ENCODE data around the gene PSMB10.
A peak's percentile ranks its signal among the peaks of the same experiment; 100 is the strongest.
"Not testable (repeated sequence)": the region's sequence is repeated elsewhere in the genome, so short reads cannot be mapped to it uniquely, and the experiment has no call there.

Gene PSMB10

DNA sequence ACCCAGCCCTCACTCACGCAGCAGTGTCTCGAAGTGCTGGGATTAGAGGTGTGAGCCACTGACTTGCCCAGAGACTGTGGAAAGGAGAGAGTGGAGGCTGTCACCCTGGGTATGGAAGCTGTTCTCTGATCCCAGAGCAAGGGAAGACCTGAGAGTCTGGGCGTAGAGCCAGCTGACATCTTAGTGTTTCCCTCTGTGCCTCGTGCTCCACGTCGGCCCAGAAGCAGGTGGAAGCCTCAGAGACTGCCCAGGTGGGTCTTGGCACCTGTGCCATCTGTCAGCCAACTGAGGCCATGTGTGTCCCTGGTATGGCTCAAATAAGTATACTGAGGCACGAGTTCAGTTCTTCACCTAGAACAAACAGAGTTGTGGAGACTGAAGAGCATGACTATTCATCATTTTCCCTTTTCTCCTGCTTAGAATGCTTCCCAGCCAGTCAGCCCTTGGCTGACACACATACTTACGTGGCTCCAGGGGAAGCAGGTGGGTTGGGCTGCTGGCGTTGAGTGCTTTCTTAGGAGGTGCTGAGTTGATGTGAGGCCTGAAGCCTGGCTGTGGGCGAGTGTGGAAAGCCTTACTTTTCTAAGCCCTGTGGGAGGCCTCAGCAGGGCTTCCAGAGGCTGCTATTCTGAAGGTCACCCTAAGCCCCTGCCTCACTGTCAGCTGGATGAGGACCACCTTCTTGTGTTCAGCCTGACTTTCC, 13.1 kb downstream of the PSMB10 start:
- DNase-seq, result peak; percentile 77

DNA sequence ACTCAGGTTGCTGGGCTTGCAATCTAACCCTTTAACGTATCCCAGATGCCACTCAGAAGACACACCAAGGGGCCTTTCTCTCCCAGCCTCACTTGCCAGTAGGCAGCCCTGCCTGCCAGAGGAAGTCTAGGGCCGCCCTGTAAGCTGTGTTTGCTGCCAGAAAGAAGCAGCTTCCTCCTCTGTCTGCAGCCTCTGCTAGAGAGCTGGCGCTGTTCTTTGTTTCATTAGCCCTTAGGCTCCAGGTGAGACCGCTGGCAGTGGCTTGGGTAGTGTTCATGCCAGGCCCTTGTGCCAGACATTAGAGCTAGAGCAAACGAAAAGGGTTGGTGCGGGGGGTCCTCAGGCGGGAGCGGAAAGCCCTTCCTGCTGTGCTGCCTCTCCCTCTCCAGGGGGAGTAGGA, 13.9 kb downstream of the PSMB10 start:
- DNase-seq, result peak; percentile 92

DNA sequence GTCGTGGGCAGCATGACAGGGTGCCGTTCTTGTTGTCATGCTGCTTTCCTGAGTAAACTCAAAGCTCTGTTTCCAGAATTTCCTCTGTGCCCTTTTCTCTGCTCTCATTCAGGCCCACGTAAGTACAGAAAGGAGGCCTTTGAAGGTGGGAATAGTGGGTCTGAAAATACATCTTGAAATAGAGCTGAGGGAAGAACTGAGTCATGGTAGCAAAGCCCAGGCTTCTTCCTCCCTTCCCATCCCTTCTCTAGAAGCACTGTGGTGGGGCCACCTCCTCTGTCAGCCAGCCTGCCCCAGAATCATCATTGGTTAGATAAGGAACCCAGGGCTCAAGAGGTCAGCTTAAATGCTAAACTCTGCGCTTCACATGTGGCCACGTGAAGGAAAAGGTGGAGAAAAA, 14.4 kb downstream of the PSMB10 start:
- no peak for DNase-seq

DNA sequence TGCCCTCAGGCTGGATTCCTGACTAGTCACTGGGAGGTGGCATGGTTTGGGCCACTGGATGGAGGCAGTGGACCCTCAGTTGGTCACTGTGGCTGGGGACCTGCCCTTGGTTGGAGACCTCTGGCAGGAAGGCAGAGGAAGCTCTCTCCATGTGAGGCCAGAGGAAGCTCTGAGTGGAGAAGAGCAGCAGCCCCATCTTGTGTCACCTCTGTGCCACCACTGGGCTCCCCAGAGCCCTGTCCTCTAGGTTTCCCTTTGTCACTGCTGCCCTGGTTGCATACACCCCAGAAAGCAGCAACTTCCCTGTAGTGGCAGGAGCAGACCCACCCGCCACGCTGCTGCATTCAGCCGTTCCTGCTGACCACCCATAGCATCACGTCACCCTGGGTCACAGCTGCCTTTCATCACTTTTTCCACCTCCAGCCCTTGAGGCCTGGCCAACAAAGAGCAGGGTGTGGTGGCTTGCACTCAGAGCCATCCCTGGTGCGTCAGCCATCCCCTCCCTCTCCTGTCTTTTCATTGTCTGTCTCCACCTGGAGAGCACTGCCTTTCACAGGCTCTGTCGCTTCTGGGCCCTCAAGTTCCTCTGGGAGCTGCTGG, 16.9 kb downstream of the PSMB10 start:
- peak; percentile 80 for DNase-seq

DNA sequence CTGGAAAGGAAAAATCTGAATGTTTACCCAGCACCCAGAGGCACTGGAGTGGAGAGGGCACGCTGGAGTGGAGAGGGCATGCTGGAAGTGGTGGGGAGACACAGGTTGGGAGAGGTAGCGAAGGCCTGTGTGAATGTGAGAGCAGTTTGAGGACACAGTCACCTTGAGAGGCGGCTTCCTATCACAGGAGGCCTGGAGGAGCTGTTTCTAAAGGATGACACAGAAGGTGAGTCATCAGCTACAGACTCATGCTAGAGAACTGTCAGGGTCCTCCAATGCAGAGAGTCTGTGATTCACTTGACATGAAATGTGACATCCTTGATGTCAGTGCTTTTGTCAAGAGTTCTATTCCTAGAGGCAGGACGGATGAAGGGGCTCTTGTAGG, 18.8 kb downstream of the PSMB10 start:
- DNase-seq, result no peak

DNA sequence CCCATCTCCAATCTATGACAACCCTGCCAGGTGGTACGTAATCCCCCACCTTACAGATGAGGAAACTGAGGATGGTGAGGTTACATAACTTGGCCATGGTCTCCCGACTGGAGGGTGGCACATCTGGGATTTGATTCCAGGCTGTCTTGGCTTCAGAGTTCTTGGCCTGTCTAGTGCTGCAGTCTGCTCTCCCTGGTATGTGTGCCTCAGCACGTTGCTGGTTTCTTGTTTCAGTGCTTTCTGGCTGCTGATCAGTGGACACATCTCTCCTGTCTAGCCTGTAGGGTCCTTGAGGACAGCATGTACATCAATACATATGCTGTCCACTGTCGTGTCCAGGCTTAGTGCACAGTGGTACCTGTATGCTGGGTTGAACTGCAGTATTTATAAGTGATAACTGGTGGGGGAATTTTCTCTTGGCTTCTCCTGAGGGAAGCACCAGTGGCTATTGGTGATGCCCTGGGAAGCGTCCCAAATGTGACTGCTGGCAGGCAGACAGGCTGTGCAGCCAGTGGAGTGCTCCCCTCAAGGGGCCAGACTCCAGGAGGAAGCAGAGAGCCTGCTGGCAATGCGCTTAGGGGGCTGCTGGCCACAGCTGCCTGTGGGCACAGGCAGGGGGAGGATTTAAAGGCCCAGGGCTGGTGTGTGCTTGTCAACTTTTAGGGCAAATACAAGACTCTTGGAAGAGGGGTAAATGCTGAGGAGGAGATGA, 19.4 kb downstream of the PSMB10 start:
- no peak for DNase-seq

DNA sequence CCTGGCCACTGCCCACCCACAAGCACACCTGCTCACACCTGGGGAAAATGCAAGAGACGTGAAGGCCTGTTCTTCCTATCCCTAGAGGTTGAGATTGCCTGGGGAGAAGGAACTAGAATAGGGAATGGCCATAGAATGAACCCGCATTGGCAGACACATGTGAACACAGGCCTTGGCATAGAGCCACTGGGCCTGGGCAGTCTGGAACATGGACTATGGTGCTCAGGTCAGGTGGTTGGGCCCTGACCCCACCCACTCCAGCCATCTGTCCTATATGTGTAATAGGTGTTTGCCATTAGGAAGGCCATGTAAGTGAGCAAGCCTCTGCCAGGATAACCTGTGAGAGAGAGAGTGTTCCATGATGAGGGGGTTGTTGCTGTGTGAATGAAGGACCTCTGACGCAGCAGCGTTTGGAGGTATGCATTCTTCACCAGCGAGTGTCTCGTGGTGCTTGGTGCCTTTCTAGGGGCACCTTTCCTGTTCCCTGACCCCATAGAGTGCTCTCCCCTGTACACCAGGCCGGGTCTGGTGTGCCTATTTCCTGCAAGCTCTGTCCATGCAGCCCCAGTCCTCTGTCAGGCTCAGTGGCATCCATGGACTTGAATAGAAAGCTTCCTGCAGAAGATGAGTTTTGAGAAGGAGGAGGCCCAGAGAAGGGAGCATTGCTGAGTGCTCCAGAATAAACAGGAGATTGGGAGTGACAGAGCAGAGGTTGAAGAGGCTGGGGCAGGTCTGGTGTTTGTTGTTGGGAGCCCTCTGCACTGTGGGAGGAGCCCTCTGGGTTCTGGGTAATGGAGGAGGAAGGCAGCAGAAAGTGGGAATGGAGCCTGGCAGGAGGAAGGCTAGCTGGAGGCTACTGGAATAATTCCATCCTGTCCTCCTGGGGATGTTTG, 20.6 kb downstream of the PSMB10 start:
- DNase-seq, result no peak

DNA sequence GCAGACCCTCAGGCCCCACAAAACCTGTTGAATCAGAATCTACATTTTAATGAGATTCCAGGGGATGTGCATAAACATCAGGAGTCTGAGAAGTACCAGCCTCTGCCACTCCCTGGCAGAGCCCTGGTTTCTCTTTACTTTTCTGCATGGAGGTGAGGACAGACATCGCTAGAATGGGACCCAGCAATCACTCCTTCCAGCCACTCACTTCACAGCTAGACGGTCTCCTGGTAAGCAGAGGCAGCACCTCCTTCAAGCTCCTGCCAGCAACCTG, 21.2 kb downstream of the PSMB10 start:
- not testable (repeated sequence) for DNase-seq

DNA sequence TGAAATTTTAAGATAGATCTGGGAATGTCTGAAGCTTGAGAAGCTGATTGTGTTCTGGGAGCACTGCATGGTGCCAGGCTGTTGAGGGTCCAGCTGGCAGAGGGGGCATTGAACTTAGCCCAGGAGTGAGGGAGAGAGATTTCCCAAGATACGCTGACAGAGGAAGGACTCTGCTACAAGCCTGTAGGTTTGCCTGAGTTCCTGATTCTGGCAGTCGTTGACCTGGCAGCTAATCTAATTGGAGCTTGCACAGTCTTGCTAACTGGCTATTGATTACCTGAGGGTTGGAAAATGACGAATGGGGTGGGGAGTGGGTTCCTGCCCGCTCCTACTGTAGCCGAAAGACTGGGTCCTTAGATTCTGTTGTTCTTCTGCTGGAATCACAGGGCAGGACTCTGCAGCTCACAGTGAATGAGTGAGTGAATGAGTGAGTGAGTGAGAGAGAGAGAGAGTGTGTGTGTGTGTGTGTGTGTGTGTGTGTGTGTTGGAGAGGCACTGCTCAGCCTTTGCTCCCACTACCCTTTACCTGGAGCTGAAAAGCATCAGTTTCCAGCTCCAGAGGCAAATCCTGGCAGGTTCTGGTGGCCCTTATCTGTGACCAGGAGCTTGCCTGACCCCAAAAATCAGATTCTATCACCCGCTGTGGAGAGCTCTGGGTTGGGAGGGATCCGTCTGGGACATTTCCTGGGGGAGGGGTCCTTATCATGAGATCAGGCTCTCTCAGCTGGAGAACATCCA, 21.7 kb downstream of the PSMB10 start:
- DNase-seq, result no peak

DNA sequence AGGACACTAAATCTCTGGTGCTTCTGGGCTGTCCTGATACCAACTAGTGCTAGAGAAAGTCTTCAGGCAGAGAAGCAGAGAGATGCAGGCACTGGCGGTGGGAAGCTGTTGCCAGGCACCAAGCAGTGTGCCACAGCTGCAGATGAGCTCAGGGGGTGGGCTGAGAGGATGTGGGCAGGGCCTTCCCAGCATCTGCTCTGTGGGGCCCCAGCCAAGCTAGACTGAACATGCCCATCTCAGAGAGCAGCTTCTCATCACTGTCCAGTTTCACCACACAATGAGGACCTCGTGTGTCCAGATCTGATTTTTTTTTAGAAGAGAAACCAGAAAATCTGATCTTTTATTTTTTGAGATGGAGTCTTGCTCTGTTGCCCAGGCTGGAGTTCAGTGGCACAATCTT, 26.5 kb downstream of the PSMB10 start:
- no peak for DNase-seq

DNA sequence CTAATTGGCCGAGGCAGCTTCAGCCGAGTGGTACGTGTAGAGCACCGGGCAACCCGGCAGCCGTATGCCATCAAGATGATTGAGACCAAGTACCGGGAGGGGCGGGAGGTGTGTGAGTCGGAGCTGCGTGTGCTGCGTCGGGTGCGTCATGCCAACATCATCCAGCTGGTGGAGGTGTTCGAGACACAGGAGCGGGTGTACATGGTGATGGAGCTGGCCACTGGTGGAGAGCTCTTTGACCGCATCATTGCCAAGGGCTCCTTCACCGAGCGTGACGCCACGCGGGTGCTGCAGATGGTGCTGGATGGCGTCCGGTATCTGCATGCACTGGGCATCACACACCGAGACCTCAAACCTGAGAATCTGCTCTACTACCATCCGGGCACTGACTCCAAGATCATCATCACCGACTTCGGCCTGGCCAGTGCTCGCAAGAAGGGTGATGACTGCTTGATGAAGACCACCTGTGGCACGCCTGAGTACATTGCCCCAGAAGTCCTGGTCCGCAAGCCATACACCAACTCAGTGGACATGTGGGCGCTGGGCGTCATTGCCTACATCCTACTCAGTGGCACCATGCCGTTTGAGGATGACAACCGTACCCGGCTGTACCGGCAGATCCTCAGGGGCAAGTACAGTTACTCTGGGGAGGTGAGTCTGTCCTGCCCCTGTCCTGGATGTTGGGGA, 27.5 kb downstream of the PSMB10 start:
- DNase-seq, result no peak

DNA sequence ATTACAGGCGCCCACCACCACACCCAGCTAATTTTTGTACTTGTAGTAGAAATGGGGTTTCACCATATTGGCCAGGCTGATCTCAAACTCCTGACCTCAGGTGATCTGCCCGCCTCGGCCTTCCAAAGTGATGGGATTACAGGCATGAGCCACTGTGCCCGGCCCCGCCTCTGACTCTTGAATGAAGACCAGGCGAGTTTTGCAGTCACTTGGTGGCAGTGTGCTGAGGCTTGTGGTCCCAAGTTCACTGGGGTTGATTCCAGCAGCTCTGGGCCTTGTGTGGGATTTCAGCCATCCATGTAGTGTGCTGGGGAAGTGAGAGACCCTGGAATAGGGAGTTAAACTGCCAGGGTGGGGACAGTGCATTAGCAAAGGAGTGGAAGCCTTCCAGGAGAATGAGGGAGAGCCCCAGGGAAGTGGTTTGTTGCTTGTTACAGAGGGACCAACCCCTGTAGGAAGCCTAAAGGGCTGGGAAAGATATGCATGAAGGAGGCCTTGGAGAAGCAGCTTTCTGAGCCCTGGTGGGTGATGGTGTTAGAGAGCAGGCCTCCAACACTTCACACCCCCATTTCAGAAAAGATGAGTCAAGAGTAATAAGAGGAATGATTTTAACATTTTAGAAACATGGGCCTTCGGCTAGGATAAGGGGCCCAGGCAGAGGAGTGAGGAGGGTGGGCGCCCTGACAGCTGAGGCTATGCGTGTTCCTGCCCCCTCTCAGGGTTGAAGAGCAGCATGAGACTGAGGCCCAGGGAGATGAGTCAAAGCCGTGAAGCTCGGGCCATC, 29.1 kb downstream of the PSMB10 start:
- DNase-seq, result no peak

DNA sequence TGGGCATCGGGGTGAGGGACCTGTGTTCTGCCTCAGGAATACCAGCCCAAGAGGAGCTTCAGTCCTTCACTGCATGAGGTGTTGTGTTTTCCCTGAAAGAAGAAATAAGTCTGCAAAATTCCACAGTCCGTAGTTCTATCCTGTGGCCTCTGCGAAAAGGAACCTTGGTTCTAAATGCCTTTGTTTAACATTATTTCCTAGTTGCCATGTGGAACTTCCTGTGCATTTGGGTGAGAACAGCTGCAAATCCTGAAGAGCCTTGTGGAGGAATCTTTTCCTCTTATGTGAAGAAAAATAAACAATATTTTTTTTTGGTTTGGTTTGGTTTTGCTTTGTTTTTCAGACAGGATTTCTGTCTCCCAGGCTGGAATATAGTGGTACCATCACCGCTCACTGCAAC, 33.8 kb downstream of the PSMB10 start:
- DNase-seq, result no peak

DNA sequence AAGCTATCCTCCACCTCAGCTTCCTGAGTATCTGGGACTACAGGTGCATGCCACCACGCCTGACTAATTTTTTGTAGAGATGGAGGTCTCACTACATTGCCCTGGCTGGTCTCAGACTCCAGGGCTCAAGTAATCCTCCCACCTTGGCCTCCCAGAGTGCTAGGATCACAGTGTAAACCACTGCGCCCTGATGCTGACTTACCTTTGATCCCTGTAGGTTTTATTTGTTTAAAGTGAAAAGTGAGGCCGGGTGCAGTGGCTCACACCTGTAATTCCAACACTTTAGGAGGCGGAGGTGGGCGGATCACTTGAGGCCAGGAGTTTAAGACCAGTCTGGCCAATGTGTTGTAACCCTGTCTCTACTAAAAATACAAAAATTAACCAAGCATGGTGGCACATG, 34.9 kb downstream of the PSMB10 start:
- no peak for DNase-seq

DNA sequence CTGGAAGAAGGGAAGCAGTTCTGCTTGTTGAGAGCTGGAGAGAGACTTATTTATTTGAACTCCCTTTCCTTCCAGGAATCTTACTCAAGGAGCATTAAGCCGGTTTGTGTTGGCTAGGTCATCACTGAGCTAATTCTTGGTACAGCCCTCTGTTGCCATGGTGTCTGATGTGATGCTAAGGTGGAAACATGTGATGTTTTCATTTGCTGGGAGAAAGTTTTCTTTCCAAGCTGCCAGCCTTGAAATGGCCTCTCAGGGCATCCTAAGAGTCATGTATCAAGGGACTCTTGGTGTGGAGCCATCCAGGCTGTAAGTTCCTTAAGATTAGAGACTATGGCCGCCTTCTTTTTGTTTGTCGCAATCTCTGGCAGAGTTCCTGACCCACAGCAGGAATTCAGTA, 39.4 kb downstream of the PSMB10 start:
- DNase-seq, result no peak

DNA sequence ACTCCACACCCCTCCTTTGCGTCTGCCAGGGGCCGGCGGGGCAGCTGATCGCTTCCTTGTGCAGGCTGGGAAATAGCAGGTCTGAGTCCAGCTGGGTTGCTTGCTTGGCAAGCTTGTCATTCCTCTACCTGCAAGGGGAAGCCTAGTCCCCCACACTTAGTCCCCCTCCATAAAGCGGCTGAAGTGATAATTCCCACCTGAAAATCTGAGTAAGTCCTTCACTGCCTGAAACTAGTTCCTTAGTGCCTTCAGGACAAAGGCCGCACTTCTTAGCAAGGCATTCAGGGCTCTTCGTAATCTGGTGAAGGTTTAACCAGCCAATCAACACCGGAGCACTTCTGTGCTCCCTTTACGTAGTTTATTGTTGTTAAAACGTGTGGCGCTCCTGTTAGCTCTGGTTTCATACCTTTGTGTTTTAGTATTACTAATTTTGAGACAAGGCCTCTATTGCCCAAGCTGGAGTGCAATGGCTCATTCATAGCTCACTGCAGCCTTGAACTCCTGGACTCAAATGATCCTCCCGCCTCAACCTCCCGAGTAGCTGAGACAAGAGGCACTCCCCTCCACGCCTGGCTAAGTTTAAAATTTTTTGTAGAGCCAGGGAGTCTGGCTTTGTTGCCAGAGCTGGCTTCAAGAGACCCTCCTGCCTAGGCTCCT, 42.8 kb downstream of the PSMB10 start:
- DNase-seq, result no peak

DNA sequence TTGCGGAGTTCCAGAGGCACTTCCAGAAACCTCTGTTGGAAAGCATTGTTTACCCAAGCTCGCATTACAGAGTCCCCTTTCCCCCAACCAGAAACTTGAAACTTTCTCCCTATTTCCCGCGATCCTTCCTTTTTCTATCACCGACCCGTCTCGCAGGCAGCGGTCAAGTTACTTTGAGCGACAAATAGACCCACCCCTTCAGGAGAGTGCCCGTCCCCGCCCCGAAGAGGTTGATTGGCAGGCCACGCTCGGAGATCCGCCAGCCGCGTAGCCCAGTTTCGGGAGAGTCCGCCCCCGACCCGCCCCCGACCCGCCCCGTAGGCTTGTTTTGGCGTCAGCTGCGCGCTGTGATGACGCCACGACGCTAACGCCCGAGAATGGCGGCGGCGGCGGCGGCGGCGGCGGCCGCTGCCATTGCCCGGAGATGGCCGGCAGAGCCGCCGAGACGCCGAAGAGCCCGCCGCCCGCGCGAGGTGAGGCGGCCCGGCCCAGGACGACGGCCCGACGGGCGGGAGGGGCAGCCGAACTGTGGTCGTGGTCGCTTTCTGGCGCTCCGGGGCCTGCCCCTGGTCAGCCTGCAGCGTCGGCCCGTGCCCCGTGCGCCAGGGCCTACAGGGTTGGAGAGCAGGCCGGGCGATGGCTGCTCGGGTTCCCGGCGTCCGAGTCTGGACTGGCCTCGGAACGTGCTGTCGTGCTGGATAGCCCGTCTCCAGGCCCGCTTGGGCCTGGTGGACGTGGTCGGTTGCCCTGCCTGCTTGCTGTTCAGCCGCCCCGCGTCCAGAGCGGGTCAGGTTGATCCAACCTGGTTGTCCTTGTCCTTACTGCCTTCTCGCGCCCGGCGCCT, 43.5 kb downstream of the PSMB10 start, which contains the start of gene PSKH1:
PSKH1 (plus strand) TSS at position 356 of the 844 bp plus-strand sequence. CDS start 15,496 bp downstream, outside the sequence.
- DNase-seq, result peak; percentile 90

DNA sequence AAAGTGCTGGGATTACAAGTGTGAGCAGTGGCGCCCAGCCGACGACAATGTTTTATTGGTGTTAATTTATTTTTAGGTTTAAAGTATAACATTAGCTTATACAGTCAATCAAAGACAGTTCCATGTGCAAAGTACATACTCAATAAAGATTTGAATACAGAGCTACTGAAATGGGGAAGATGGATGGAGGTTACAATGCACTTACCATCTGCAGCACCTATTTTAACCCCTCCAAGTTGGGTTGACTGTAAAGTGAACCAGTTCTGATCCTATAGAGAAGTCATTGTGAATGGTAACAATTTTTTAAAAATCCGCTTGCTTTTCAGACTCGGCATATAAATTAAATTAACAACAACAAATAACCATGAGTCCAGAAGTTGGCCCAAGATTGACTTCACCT, 44.3 kb downstream of the PSMB10 start:
- DNase-seq, result no peak

DNA sequence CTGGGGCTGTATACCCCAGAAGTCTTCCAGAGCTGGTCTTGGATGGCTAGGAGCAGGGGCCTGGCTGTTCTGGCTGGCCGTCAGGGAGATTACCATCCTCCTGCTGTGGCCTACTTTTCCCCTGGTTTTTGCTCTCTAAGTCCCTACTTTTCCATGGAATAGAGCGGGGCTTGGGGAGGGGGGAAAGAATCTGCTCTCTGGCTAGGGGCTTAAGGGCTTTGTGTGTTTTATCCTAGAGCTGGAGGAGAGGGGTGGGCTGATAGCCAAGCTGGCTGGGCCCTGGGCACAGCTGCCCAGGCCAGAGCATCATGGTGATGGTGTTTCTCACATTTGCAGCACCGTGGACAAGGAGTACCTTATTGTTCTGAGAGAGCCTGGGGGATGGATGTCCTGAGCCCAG, 48.3 kb downstream of the PSMB10 start:
- DNase-seq, result no peak

DNA sequence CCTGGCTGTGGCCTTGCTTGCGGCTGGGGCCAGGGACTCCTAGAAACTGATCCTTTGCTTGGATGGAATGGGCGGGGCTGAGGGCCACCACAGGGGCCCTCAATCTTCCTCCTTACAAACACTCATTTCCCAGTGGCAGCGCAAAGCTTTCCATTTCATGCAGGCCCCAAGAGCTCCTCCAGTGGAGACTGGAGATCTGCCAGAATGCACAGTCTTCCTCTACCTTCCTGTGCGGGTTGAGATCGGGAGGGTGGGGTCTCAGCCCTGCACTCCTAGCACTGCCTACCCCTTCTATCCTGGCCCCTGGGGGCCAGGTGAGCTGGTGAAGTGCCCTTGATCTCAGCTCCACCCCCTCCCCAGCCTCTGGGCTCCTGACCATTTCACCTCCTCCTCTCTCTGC, 50.3 kb downstream of the PSMB10 start:
- no peak for DNase-seq
